Activated CD8-positive, alpha-beta T cell treated with anti-CD3 and anti-CD28 coated beads for 36 hours (primary cell): ENCODE measurements around the gene GPX2. TPM values are rescaled to one million over a fixed set of nuclear protein-coding genes. Genes with fewer than 3 reads are reported as not detected.
A peak's percentile ranks its signal among the peaks of the same experiment; 100 is the strongest.

ENCODE experiments used
- ATAC-seq: fragments of 200-7000 bp; cut with Tn5 transposase; one replicate; pipeline ENCODE4 v1.10.0; 2021; ENCODE audit warnings: mild to moderate bottlenecking, moderate library complexity
- CTCF ChIA-PET: fragments of 350-600 bp; sonication (Branson Sonifier 250); formaldehyde crosslinking; loops from one replicate; lab custom pipeline; 2021; ENCODE audit warnings: antibody characterized with exemption; lab: Charles Lee
- POLR2A ChIA-PET: fragments of 350-600 bp; sonication (Branson Sonifier 250); formaldehyde crosslinking; loops from one replicate; lab custom pipeline; 2021; ENCODE audit warnings: antibody characterized with exemption; lab: Charles Lee
- DNase-seq: peaks from one replicate; pipeline ENCODE4 v3.0.0-alpha.2; 2020
- H3K27ac Mint-ChIP-seq: one replicate; pipeline ENCODE4 v1.8.0; 2021; ENCODE audit warnings: mild to moderate bottlenecking, mixed read lengths
- H3K27me3 Mint-ChIP-seq: one replicate; pipeline ENCODE4 v1.8.0; 2021; ENCODE audit warnings: mixed read lengths
- H3K36me3 Mint-ChIP-seq: one replicate; pipeline ENCODE4 v1.8.0; 2021; ENCODE audit warnings: low read depth, mixed read lengths
- H3K4me1 Mint-ChIP-seq: one replicate; pipeline ENCODE4 v1.8.0; 2021; ENCODE audit warnings: low read depth, mixed read lengths
- H3K4me3 Mint-ChIP-seq: one replicate; pipeline ENCODE4 v1.8.0; 2021; ENCODE audit warnings: mild to moderate bottlenecking, moderate library complexity, mixed read lengths
- H3K9me3 Mint-ChIP-seq: one replicate; pipeline ENCODE4 v1.8.0; 2021; ENCODE audit warnings: mixed read lengths
- intact Hi-C: fragments of 100-400 bp; cut with micrococcal nuclease; formaldehyde crosslinking; loops from one replicate; pipeline ENCODE4 v1.10.0; 2022
- total RNA-seq, 2 experiments: library from RNA; stranded (reverse); gene quantifications; one replicate each; pipeline ENCODE4 v1.2.3, GENCODE V29; 2021
- TF ChIP-seq, protein P1 (sequence below): fragments of 200-600 bp; IDR thresholded peaks from one replicate; pipeline ENCODE4 v1.8.0; 2022; ENCODE audit warnings: antibody characterized with exemption, mild to moderate bottlenecking

The GPX2 gene
- total RNA-seq, 2 experiments from 2014 or later, result not detected

DNA sequence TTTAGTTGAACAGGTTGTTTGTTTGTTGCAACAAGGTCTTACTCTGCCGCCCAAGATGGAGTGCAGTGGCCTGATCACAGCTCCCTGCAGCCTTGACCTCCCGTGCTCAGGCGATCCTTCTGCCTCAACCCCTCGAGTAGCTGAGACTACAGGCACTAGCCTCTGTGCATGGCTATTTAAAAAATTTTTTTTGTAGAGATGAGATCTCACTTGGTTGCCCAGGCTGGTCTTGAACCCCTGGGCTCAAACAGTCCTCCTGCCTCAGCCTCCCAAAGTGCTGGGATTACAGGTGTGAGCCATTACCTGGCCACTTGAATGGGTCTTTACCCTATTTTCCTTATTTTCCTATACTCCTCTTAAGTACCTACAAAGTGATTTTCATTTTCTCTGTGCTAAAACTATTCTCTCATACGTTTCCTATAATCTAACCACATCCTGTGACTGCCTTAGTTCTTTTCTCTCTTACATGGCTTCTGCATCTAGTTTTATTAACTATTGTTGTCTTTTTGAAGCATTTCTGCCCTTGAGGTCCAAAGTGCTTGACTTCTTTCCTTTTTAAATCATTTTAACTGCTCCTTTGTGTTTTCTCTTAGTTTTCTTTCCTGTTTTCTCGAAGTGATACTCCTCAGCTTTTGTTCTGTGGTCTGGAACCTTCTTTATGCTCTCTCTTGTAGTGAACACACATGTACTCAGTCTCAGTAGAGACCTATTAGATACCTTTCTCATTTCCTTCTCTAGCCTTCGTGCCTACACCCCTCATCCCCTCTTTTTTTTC is 14.1 kb downstream of the GPX2 start:
- no peak overlapping the region for H3K4me3 Mint-ChIP-seq
- CTCF ChIA-PET, result interaction anchor here (0.9 to 2.0 kb wide), 4 partner anchors 18 to 1031 kb away, joined by 3 to 6 read pairs (median 4); partner anchors contain the start of gene FNTB
- H3K4me1 Mint-ChIP-seq, result peaks cover 32% of the 10 kb centered on the region
- H3K9me3 Mint-ChIP-seq, result no peaks in the 10 kb centered on the region
- DNase-seq (no peak), ATAC-seq (peak; percentile 83)
- H3K27ac Mint-ChIP-seq, result no peak overlapping the region
- intact Hi-C loops, result no loop called here
- H3K36me3 Mint-ChIP-seq, result peaks cover 47% of the 10 kb centered on the region
- TF ChIP-seq, protein P1, sequence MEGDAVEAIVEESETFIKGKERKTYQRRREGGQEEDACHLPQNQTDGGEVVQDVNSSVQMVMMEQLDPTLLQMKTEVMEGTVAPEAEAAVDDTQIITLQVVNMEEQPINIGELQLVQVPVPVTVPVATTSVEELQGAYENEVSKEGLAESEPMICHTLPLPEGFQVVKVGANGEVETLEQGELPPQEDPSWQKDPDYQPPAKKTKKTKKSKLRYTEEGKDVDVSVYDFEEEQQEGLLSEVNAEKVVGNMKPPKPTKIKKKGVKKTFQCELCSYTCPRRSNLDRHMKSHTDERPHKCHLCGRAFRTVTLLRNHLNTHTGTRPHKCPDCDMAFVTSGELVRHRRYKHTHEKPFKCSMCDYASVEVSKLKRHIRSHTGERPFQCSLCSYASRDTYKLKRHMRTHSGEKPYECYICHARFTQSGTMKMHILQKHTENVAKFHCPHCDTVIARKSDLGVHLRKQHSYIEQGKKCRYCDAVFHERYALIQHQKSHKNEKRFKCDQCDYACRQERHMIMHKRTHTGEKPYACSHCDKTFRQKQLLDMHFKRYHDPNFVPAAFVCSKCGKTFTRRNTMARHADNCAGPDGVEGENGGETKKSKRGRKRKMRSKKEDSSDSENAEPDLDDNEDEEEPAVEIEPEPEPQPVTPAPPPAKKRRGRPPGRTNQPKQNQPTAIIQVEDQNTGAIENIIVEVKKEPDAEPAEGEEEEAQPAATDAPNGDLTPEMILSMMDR, result no peak
- POLR2A ChIA-PET, result interaction anchor here (0.6 to 1.5 kb wide), 7 partner anchors 10 to 58 kb away, joined by 3 to 8 read pairs (median 3); partner anchors contain the start of genes CHURC1 and FNTB
- no peaks in the 10 kb centered on the region for H3K27me3 Mint-ChIP-seq

DNA sequence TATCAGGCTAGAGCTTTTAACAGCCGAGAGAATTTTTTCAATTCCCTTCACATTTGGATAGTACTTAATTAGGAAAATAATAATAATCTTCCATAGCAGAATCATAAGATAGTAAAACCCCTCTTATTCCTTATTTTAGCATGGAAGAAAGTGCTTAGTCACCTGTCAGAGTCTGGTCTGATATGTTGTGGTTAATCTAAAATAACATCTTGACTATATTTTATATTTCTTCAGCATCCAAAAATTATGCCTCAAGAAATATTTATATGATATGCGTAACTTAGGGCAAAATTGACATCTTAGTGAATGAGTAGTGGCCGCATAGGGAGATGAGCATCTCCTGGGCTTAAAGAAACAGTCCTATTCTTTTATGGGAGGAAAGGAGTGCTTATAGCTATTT is 15.5 kb downstream of the GPX2 start:
- Mint-ChIP-seq H3K36me3 (peaks cover 38% of the 10 kb centered on the region), H3K27ac (peak overlapping the region; percentile 84), H3K9me3 (no peaks in the 10 kb centered on the region), H3K4me3 (no peak overlapping the region), H3K4me1 (peaks cover 36% of the 10 kb centered on the region), H3K27me3 (no peaks in the 10 kb centered on the region)
- TF ChIP-seq, protein P1, result no peak
- no peak for DNase-seq
- intact Hi-C loops, result no loop called here
- CTCF ChIA-PET, result interaction anchor here (0.9 to 2.0 kb wide), 7 partner anchors 9 to 1033 kb away, joined by 3 to 12 read pairs (median 3); partner anchors contain the start of gene FNTB
- no peak for ATAC-seq
- POLR2A ChIA-PET, result interaction anchor here (1.0 to 1.5 kb wide), 6 partner anchors 11 to 60 kb away, joined by 3 to 6 read pairs (median 3); partner anchors contain the start of genes CHURC1 and FNTB

DNA sequence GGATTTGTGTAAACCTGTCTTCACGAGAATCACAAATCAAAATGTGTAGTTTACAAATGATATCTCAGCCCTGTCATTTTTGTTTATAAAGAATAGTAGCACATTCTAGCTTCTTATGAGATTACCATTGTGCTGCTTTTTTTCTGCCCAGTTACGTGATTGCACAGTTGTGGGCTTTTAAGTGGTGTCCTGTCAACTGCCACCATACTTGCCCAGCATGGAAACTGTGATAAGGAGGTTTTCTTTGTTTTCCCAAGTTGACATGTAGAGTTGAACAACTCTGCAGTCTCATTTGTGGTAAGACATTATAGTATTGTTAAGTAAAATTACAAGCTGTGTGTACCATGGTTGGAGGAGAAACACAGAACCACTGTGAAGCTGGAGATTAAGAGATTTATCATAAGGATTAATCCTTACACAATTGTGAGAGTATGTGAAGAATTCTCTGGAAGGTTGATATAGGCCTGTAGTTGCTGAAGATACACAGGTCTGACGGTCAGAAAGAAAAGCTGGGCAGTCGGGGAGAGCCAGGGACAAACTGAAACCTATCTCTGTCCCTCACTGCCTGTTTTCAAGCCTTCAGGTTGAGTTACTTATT is 16.0 kb downstream of the GPX2 start:
- DNase-seq (no peak), ATAC-seq (no peak)
- Mint-ChIP-seq H3K27ac (peak overlapping the region; percentile 84), H3K27me3 (no peaks in the 10 kb centered on the region), H3K4me3 (no peak overlapping the region), H3K9me3 (peaks cover 2% of the 10 kb centered on the region), H3K4me1 (peaks cover 40% of the 10 kb centered on the region), H3K36me3 (peaks cover 37% of the 10 kb centered on the region)
- intact Hi-C loops, result no loop called here
- CTCF ChIA-PET, result interaction anchor here (1.0 to 2.0 kb wide), 4 partner anchors 10 to 60 kb away, joined by 3 to 12 read pairs (median 3); partner anchors contain the start of gene FNTB
- POLR2A ChIA-PET, result interaction anchor here (0.6 to 1.5 kb wide), 3 partner anchors 13 to 158 kb away, joined by 3 read pairs; no protein-coding TSS in a partner anchor
- TF ChIP-seq, protein P1, result no peak

DNA sequence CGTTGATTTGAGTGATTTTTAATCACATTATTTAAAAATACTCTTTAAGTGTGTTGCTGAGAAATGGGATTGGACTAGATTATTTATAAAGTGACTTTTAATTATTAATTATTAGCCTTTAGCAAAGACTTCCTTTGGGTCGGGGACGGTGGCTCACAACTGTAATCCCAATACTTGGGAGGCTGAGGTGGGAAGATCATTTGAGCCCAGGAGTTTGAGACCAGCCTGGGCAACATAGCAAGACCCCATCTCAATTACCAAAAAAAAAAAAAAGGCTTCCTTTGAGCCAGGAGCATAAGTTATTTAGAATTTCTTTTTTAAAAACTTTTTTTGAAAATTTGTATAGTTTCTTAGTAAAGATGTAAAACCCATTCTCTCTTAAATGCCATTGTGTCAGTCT is 19.5 kb downstream of the GPX2 start:
- ChIA-PET POLR2A (no interaction called here), CTCF (interaction anchor here (2.8 kb wide), 1 partner anchor 13 kb away, joined by 9 read pairs; no protein-coding TSS in a partner anchor)
- Mint-ChIP-seq H3K4me1 (peaks cover 58% of the 10 kb centered on the region), H3K4me3 (no peak overlapping the region), H3K36me3 (peaks cover 44% of the 10 kb centered on the region), H3K27ac (no peak overlapping the region), H3K9me3 (peaks cover 2% of the 10 kb centered on the region), H3K27me3 (no peaks in the 10 kb centered on the region)
- ATAC-seq (no peak), DNase-seq (no peak)
- TF ChIP-seq, protein P1, result no peak
- intact Hi-C loops, result no loop called here
